NCI-H1105 treated with DMSO at 0.1 percent for 48 hours (cell line): ENCODE results near the gene GPX2.
"Not testable (repeated sequence)": the region's sequence is repeated elsewhere in the genome, so short reads cannot be mapped to it uniquely, and the experiment has no call there.

Source experiments
- DNase-seq: peaks from one replicate; lab custom pipeline; 2025; lab: John Stamatoyannopoulos, UW

Gene GPX2

DNA sequence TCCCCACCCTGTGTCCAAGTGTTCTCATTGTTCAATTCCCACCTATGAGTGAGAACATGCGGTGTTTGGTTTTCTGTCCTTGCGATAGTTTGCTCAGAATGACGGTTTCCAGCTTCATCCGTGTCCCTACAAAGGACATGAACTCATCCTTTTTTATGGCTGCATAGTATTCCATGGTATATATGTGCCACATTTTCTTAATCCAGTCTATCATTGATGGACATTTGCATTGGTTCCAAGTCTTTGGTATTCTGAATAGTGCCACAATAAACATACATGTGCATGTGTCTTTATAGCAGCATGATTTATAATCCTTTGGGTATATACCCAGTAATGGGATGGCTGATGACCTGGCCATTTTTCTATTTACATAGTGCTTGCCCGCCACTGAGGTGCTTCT, 29.1 kb downstream of the GPX2 start:
- DNase-seq: not testable (repeated sequence)

DNA sequence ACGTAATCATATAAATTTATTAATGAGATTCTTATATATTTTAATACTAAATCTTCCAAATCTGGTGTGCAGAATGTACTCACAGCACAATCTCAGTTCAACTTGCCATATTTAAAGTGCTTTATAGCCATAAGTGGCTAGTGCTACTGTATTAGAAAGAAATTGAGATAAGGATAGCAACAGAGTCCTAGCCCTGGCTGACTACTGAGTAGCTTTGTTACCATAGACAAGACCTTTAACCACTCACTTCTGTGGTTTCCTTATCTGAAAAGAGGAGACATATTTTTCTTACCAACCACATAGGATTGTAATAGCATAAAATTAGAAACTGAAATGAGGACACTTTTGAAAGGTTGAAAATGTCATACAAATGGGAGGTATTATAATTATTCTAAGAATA, 30.3 kb downstream of the GPX2 start:
- no peak for DNase-seq

GRCh38 chr14:64910847-64911495, 31.6 kb downstream of the GPX2 start:
- no peak for DNase-seq

GRCh38 chr14:64906022-64906421, 36.5 kb downstream of the GPX2 start:
- DNase-seq: no peak

- no peak for DNase-seq
Observed at GRCh38 chr14:64899958-64900357, 42.6 kb downstream of the GPX2 start.

DNA sequence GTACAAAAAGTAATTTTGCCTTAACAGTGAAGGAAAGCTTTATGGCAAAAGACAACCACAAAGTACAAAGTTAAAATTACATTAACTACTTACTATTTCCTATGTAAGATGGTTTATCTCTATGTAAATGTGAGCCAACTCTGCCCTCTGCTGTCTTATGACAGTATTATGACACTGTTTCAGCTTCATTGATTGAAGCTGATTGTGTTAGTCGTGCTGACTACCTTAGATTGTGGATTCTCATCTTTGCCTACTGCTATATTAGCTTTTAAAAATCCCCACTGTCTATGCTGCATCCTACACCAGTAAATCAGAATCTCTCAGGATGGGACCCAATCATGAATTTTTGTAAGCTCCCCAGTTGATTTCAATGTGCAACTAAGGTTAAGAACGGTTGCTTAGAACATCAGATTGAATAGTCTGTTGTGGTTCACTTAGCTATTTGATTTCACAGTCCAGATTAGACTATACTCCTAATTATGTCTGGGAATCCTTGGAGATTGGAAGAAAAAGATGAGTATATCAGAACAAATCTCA, 50.6 kb downstream of the GPX2 start:
- peak; percentile 67 for DNase-seq

GRCh38 chr14:64891173-64891838, 51.2 kb downstream of the GPX2 start:
- no peak for DNase-seq

- no peak for DNase-seq
Observed at GRCh38 chr14:64889352-64889751, 53.2 kb downstream of the GPX2 start.
